ENCODE measurements around the gene PHYKPL. TPM values are rescaled to one million over a fixed set of nuclear protein-coding genes. Genes with fewer than 3 reads are reported as not detected.

Gene PHYKPL
- polyA plus RNA-seq, 1 donor from 2014 or later: 16.9 TPM

- no peak within 1 kb of the TSS for H3K4me3 ChIP-seq (ENCODE audit: low read length)
- no peaks in the 10 kb centered on the region for H3K9me2 ChIP-seq (ENCODE audit: insufficient read depth, low read length)
- H3K27me3 ChIP-seq (ENCODE audit: insufficient read depth, low read depth, low read length): no peaks in the 10 kb centered on the region
- no peaks in the 10 kb centered on the region for H3F3A ChIP-seq (ENCODE audit: insufficient read depth, low read length, poor library complexity, severe bottlenecking)
- H3K27ac ChIP-seq (ENCODE audit: low read length): no peak within 1 kb of the TSS
- no peaks in the 10 kb centered on the region for H3K9me3 ChIP-seq (ENCODE audit: low read length)
- TF ChIP-seq CTCF (IDR thresholded peaks at IDR 0.05; ENCODE audit: poor library complexity, severe bottlenecking) (no peak), EP300 (conservative IDR thresholded peaks at IDR 0.05; ENCODE audit: poor library complexity, severe bottlenecking) (no peak), POLR2AphosphoS5 (IDR thresholded peaks at IDR 0.05) (no peak), MXI1 (conservative IDR thresholded peaks at IDR 0.05; ENCODE audit: poor library complexity, severe bottlenecking) (no peak), REST (IDR thresholded peaks at IDR 0.05; ENCODE audit: borderline replicate concordance) (no peak), RAD21 (conservative IDR thresholded peaks at IDR 0.05) (no peak), SMC3 (conservative IDR thresholded peaks at IDR 0.05; ENCODE audit: poor library complexity) (no peak), TAF1 (IDR thresholded peaks at IDR 0.05; ENCODE audit: low read depth) (no peak), EZH2 (IDR thresholded peaks at IDR 0.05; ENCODE audit: borderline replicate concordance, insufficient read depth, low read length, poor library complexity, severe bottlenecking) (no peak)
- H3K79me2 ChIP-seq (replicated peaks; ENCODE audit: insufficient read depth, low read length): no peaks in the 10 kb centered on the region
- H4K20me1 ChIP-seq (ENCODE audit: insufficient read depth): no peaks in the 10 kb centered on the region
- H2AFZ ChIP-seq (ENCODE audit: low read depth, low read length): no peak within 1 kb of the TSS
- H3K36me3 ChIP-seq (ENCODE audit: insufficient read depth, low read length): no peaks in the 10 kb centered on the region
- H3K9ac ChIP-seq (ENCODE audit: low read length): no peak within 1 kb of the TSS
- H3K4me2 ChIP-seq (ENCODE audit: low read length): no peak within 1 kb of the TSS
Observed at GRCh38 chr5:178187014-178187413, 45.6 kb downstream of the PHYKPL start, which contains the start of gene GMCL2. Gene GMCL2, minus strand, starts transcription at chr5:178187371. Its CDS starts 72 bp downstream, at chr5:178187299.

GRCh38 chr5:178186427-178186826 lies 46.2 kb downstream of the PHYKPL start:
- no peak overlapping the region for H3K4me3 ChIP-seq (ENCODE audit: low read length)
- no peaks in the 10 kb centered on the region for H3K9me3 ChIP-seq (ENCODE audit: low read length)
- H3K9ac ChIP-seq (ENCODE audit: low read length): no peak overlapping the region
- no peaks in the 10 kb centered on the region for H3F3A ChIP-seq (ENCODE audit: insufficient read depth, low read length, poor library complexity, severe bottlenecking)
- no peak overlapping the region for H2AFZ ChIP-seq (ENCODE audit: low read depth, low read length)
- H3K36me3 ChIP-seq (ENCODE audit: insufficient read depth, low read length): no peaks in the 10 kb centered on the region
- H3K27me3 ChIP-seq (ENCODE audit: insufficient read depth, low read depth, low read length): no peaks in the 10 kb centered on the region
- H4K20me1 ChIP-seq (ENCODE audit: insufficient read depth): no peaks in the 10 kb centered on the region
- H3K9me2 ChIP-seq (ENCODE audit: insufficient read depth, low read length): no peaks in the 10 kb centered on the region
- no peak for TF ChIP-seq MXI1 (conservative IDR thresholded peaks at IDR 0.05; ENCODE audit: poor library complexity, severe bottlenecking)
- no peak for TF ChIP-seq TAF1 (IDR thresholded peaks at IDR 0.05; ENCODE audit: low read depth)
- TF ChIP-seq POLR2AphosphoS5 (IDR thresholded peaks at IDR 0.05): no peak
- no peak for TF ChIP-seq REST (IDR thresholded peaks at IDR 0.05; ENCODE audit: borderline replicate concordance)
- TF ChIP-seq SMC3 (conservative IDR thresholded peaks at IDR 0.05; ENCODE audit: poor library complexity): no peak
- TF ChIP-seq EP300 (conservative IDR thresholded peaks at IDR 0.05; ENCODE audit: poor library complexity, severe bottlenecking): no peak
- TF ChIP-seq RAD21 (conservative IDR thresholded peaks at IDR 0.05): no peak
- no peak for TF ChIP-seq EZH2 (IDR thresholded peaks at IDR 0.05; ENCODE audit: borderline replicate concordance, insufficient read depth, low read length, poor library complexity, severe bottlenecking)
- no peak for TF ChIP-seq CTCF (IDR thresholded peaks at IDR 0.05; ENCODE audit: poor library complexity, severe bottlenecking)
- no peak overlapping the region for H3K4me2 ChIP-seq (ENCODE audit: low read length)
- no peak overlapping the region for H3K27ac ChIP-seq (ENCODE audit: low read length)
- H3K79me2 ChIP-seq (replicated peaks; ENCODE audit: insufficient read depth, low read length): no peaks in the 10 kb centered on the region

Data from neural cell (in vitro differentiated cells).